Measurements from ENCODE around the gene PTPRQ. TPM values are rescaled to one million over a fixed set of nuclear protein-coding genes. Genes with fewer than 3 reads are reported as not detected.
"Not testable (repeated sequence)": the region's sequence is repeated elsewhere in the genome, so short reads cannot be mapped to it uniquely, and the experiment has no call there.

The PTPRQ gene
- total RNA-seq, 1 experiment from 2014 or later, result not detected

DNA sequence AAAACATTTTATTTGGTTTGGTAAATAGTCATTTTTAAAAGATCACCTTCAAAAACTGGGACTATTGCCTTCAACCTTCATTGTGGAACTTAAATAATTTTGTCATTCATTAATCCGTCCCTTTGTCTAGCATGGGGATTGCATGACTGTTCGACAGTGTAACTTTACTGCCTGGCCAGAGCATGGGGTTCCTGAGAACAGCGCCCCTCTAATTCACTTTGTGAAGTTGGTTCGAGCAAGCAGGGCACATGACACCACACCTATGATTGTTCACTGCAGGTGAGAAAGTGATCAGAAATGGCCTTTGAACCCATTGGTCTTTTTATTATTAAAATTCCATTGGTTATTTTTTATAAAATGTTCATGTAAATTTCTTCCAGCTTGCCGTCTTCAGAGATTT lies 226.2 kb downstream of the PTPRQ start:
- ChIA-PET POLR2A (no interaction called here), CTCF (no interaction called here)
- H3K9me3 Mint-ChIP-seq, result no peaks in the 10 kb centered on the region; the same call in 1 of the 2 replicates
- no peaks in the 10 kb centered on the region for H3K27me3 Mint-ChIP-seq (ENCODE audit: low read depth)
- H3K4me3 Mint-ChIP-seq, result no peak overlapping the region
- no peak overlapping the region for H3K27ac Mint-ChIP-seq
- no peaks in the 10 kb centered on the region for H3K36me3 Mint-ChIP-seq
- TF ChIP-seq KAT7 (CRISPR knock-in tag; IDR thresholded peaks at IDR 0.05; ENCODE audit: borderline replicate concordance), result no peak
- TF ChIP-seq NR1H2 (CRISPR knock-in tag; IDR thresholded peaks at IDR 0.05), result no peak
- TF ChIP-seq HMGA2 (CRISPR knock-in tag; IDR thresholded peaks at IDR 0.05), result no peak
- TF ChIP-seq, protein P1, sequence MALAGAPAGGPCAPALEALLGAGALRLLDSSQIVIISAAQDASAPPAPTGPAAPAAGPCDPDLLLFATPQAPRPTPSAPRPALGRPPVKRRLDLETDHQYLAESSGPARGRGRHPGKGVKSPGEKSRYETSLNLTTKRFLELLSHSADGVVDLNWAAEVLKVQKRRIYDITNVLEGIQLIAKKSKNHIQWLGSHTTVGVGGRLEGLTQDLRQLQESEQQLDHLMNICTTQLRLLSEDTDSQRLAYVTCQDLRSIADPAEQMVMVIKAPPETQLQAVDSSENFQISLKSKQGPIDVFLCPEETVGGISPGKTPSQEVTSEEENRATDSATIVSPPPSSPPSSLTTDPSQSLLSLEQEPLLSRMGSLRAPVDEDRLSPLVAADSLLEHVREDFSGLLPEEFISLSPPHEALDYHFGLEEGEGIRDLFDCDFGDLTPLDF (CRISPR knock-in tag; IDR thresholded peaks at IDR 0.05), result no peak
- no peak for TF ChIP-seq NR2C2 (CRISPR knock-in tag; IDR thresholded peaks at IDR 0.05)
- no peak for TF ChIP-seq ZNF138 (CRISPR knock-in tag; conservative IDR thresholded peaks at IDR 0.05)
- TF ChIP-seq, protein P2, sequence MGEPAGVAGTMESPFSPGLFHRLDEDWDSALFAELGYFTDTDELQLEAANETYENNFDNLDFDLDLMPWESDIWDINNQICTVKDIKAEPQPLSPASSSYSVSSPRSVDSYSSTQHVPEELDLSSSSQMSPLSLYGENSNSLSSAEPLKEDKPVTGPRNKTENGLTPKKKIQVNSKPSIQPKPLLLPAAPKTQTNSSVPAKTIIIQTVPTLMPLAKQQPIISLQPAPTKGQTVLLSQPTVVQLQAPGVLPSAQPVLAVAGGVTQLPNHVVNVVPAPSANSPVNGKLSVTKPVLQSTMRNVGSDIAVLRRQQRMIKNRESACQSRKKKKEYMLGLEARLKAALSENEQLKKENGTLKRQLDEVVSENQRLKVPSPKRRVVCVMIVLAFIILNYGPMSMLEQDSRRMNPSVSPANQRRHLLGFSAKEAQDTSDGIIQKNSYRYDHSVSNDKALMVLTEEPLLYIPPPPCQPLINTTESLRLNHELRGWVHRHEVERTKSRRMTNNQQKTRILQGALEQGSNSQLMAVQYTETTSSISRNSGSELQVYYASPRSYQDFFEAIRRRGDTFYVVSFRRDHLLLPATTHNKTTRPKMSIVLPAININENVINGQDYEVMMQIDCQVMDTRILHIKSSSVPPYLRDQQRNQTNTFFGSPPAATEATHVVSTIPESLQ (CRISPR knock-in tag; IDR thresholded peaks at IDR 0.05), result no peak
- TF ChIP-seq, protein P3, sequence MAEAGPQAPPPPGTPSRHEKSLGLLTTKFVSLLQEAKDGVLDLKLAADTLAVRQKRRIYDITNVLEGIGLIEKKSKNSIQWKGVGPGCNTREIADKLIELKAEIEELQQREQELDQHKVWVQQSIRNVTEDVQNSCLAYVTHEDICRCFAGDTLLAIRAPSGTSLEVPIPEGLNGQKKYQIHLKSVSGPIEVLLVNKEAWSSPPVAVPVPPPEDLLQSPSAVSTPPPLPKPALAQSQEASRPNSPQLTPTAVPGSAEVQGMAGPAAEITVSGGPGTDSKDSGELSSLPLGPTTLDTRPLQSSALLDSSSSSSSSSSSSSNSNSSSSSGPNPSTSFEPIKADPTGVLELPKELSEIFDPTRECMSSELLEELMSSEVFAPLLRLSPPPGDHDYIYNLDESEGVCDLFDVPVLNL (CRISPR knock-in tag; IDR thresholded peaks at IDR 0.05; ENCODE audit: borderline replicate concordance, low read depth), result no peak
- no peak for TF ChIP-seq ZNF671 (CRISPR knock-in tag; IDR thresholded peaks at IDR 0.05)
- no peak for TF ChIP-seq PRRX2 (CRISPR knock-in tag; IDR thresholded peaks at IDR 0.05)
- TF ChIP-seq, protein P4, sequence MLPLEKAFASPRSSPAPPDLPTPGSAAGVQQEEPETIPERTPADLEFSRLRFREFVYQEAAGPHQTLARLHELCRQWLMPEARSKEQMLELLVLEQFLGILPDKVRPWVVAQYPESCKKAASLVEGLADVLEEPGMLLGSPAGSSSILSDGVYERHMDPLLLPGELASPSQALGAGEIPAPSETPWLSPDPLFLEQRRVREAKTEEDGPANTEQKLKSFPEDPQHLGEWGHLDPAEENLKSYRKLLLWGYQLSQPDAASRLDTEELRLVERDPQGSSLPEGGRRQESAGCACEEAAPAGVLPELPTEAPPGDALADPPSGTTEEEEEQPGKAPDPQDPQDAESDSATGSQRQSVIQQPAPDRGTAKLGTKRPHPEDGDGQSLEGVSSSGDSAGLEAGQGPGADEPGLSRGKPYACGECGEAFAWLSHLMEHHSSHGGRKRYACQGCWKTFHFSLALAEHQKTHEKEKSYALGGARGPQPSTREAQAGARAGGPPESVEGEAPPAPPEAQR (CRISPR knock-in tag; IDR thresholded peaks at IDR 0.05), result no peak
- TF ChIP-seq TP53 (CRISPR knock-in tag; IDR thresholded peaks at IDR 0.05), result no peak
- TF ChIP-seq, protein P5, sequence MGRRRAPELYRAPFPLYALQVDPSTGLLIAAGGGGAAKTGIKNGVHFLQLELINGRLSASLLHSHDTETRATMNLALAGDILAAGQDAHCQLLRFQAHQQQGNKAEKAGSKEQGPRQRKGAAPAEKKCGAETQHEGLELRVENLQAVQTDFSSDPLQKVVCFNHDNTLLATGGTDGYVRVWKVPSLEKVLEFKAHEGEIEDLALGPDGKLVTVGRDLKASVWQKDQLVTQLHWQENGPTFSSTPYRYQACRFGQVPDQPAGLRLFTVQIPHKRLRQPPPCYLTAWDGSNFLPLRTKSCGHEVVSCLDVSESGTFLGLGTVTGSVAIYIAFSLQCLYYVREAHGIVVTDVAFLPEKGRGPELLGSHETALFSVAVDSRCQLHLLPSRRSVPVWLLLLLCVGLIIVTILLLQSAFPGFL (CRISPR knock-in tag; IDR thresholded peaks at IDR 0.05; ENCODE audit: borderline replicate concordance), result no peak
- TF ChIP-seq, protein P6, sequence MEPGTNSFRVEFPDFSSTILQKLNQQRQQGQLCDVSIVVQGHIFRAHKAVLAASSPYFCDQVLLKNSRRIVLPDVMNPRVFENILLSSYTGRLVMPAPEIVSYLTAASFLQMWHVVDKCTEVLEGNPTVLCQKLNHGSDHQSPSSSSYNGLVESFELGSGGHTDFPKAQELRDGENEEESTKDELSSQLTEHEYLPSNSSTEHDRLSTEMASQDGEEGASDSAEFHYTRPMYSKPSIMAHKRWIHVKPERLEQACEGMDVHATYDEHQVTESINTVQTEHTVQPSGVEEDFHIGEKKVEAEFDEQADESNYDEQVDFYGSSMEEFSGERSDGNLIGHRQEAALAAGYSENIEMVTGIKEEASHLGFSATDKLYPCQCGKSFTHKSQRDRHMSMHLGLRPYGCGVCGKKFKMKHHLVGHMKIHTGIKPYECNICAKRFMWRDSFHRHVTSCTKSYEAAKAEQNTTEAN (CRISPR knock-in tag; IDR thresholded peaks at IDR 0.05), result no peak
- no peak for TF ChIP-seq GTF2I (CRISPR knock-in tag; conservative IDR thresholded peaks at IDR 0.05)
- TF ChIP-seq, protein P7, sequence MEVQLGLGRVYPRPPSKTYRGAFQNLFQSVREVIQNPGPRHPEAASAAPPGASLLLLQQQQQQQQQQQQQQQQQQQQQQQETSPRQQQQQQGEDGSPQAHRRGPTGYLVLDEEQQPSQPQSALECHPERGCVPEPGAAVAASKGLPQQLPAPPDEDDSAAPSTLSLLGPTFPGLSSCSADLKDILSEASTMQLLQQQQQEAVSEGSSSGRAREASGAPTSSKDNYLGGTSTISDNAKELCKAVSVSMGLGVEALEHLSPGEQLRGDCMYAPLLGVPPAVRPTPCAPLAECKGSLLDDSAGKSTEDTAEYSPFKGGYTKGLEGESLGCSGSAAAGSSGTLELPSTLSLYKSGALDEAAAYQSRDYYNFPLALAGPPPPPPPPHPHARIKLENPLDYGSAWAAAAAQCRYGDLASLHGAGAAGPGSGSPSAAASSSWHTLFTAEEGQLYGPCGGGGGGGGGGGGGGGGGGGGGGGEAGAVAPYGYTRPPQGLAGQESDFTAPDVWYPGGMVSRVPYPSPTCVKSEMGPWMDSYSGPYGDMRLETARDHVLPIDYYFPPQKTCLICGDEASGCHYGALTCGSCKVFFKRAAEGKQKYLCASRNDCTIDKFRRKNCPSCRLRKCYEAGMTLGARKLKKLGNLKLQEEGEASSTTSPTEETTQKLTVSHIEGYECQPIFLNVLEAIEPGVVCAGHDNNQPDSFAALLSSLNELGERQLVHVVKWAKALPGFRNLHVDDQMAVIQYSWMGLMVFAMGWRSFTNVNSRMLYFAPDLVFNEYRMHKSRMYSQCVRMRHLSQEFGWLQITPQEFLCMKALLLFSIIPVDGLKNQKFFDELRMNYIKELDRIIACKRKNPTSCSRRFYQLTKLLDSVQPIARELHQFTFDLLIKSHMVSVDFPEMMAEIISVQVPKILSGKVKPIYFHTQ (CRISPR knock-in tag; IDR thresholded peaks at IDR 0.05), result no peak
- TF ChIP-seq, protein P8, sequence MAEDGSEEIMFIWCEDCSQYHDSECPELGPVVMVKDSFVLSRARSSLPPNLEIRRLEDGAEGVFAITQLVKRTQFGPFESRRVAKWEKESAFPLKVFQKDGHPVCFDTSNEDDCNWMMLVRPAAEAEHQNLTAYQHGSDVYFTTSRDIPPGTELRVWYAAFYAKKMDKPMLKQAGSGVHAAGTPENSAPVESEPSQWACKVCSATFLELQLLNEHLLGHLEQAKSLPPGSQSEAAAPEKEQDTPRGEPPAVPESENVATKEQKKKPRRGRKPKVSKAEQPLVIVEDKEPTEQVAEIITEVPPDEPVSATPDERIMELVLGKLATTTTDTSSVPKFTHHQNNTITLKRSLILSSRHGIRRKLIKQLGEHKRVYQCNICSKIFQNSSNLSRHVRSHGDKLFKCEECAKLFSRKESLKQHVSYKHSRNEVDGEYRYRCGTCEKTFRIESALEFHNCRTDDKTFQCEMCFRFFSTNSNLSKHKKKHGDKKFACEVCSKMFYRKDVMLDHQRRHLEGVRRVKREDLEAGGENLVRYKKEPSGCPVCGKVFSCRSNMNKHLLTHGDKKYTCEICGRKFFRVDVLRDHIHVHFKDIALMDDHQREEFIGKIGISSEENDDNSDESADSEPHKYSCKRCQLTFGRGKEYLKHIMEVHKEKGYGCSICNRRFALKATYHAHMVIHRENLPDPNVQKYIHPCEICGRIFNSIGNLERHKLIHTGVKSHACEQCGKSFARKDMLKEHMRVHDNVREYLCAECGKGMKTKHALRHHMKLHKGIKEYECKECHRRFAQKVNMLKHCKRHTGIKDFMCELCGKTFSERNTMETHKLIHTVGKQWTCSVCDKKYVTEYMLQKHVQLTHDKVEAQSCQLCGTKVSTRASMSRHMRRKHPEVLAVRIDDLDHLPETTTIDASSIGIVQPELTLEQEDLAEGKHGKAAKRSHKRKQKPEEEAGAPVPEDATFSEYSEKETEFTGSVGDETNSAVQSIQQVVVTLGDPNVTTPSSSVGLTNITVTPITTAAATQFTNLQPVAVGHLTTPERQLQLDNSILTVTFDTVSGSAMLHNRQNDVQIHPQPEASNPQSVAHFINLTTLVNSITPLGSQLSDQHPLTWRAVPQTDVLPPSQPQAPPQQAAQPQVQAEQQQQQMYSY (CRISPR knock-in tag; IDR thresholded peaks at IDR 0.05), result no peak
- TF ChIP-seq, protein P9, sequence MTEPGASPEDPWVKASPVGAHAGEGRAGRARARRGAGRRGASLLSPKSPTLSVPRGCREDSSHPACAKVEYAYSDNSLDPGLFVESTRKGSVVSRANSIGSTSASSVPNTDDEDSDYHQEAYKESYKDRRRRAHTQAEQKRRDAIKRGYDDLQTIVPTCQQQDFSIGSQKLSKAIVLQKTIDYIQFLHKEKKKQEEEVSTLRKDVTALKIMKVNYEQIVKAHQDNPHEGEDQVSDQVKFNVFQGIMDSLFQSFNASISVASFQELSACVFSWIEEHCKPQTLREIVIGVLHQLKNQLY (CRISPR knock-in tag; IDR thresholded peaks at IDR 0.05), result no peak
- no peak for TF ChIP-seq RELA (CRISPR knock-in tag; IDR thresholded peaks at IDR 0.05; ENCODE audit: borderline replicate concordance)
- no peak for DNase-seq (ENCODE audit: low spot score)
- ATAC-seq, result peak; percentile 65
- H3K4me1 Mint-ChIP-seq, result no peaks in the 10 kb centered on the region; the same call in 1 of the 2 replicates

DNA sequence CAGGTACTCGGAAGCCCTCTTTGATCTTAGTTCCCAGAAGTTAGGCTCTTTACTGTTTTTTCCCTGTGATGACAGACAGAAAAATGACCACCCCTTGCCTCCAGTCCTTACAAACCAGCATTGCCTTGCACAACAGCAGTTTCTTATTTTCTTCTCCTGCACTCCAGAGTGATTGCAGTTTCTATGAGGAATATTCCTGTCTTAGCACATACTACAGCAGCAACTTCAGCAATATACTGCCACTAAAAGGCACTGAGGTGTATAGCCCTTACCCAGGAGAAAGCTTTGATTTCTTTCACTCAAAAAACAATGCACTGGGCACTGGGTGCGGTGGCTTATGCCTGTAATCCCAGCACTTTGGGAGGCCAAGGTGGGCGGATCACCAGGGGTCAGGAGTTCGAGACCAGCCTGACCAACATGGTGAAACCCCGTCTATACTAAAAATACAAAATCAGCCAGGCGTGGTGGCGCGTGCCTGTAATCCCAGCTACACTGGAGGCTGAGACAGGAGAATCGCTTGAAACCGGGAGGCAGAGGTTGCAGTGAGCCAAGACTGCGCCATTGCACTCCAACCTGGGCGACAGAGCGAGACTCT lies 232.1 kb downstream of the PTPRQ start:
- H3K9me3 Mint-ChIP-seq; H3K4me1 Mint-ChIP-seq; H3K36me3 Mint-ChIP-seq; H3K27me3 Mint-ChIP-seq (ENCODE audit: low read depth); H3K27ac Mint-ChIP-seq; POLR2A ChIA-PET; DNase-seq (ENCODE audit: low spot score); H3K4me3 Mint-ChIP-seq: not testable (repeated sequence)
- CTCF ChIA-PET, result interaction anchor here (0.6 to 0.9 kb wide), 3 partner anchors 25 to 63 kb away, joined by 3 read pairs; no protein-coding TSS in a partner anchor
- ATAC-seq, result peak; percentile 70
